GM21423 (cell line): Measurements from ENCODE around the gene GALNTL6.
"Not testable (repeated sequence)": the region's sequence is repeated elsewhere in the genome, so short reads cannot be mapped to it uniquely, and the experiment has no call there.

Experiments used
- ATAC-seq: cut with Tn5 transposase; IDR thresholded peaks from one replicate; pipeline ENCODE4 v1.9.1; 2021; ENCODE audit warnings: mild to moderate bottlenecking, moderate library complexity; ENCODE audit not compliant: unreplicated experiment

Gene GALNTL6

GRCh38 chr4:172838111-172838510 lies 1024.9 kb downstream of the GALNTL6 start:
- no peak for ATAC-seq

- ATAC-seq = no peak
These were observed 1025.7 kb downstream of the GALNTL6 start for GRCh38 chr4:172838943-172839342.

- ATAC-seq = no peak
These were observed 1029.6 kb downstream of the GALNTL6 start for GRCh38 chr4:172842779-172843178.

- no peak for ATAC-seq
These were observed 1030.0 kb downstream of the GALNTL6 start for GRCh38 chr4:172843192-172843591.

GRCh38 chr4:172844556-172844955 lies 1031.4 kb downstream of the GALNTL6 start:
- no peak for ATAC-seq

- no peak for ATAC-seq
These were observed 1032.1 kb downstream of the GALNTL6 start for GRCh38 chr4:172845281-172845680.

- ATAC-seq = no peak
These were observed 1037.6 kb downstream of the GALNTL6 start for GRCh38 chr4:172850838-172851237.

- no peak for ATAC-seq
These were observed 1038.3 kb downstream of the GALNTL6 start for GRCh38 chr4:172851534-172851933.

- no peak for ATAC-seq
These were observed 1043.8 kb downstream of the GALNTL6 start for GRCh38 chr4:172857026-172857425.

GRCh38 chr4:172858731-172859230 lies 1045.6 kb downstream of the GALNTL6 start:
- ATAC-seq = no peak

- ATAC-seq = no peak
These were observed 1051.9 kb downstream of the GALNTL6 start for GRCh38 chr4:172865103-172865502.

- ATAC-seq = no peak
These were observed 1052.4 kb downstream of the GALNTL6 start for GRCh38 chr4:172865531-172866127.

- no peak for ATAC-seq
These were observed 1053.2 kb downstream of the GALNTL6 start for GRCh38 chr4:172866421-172866820.

GRCh38 chr4:172867835-172868234 lies 1054.6 kb downstream of the GALNTL6 start:
- no peak for ATAC-seq

- ATAC-seq = no peak
These were observed 1055.1 kb downstream of the GALNTL6 start for GRCh38 chr4:172868271-172868670.

- ATAC-seq = no peak
These were observed 1056.5 kb downstream of the GALNTL6 start for GRCh38 chr4:172869621-172870268.

GRCh38 chr4:172871381-172871780 lies 1058.2 kb downstream of the GALNTL6 start:
- no peak for ATAC-seq

- ATAC-seq = no peak
These were observed 1061.7 kb downstream of the GALNTL6 start for GRCh38 chr4:172874944-172875343.

- no peak for ATAC-seq
These were observed 1063.2 kb downstream of the GALNTL6 start for GRCh38 chr4:172876394-172876793.

GRCh38 chr4:172881645-172882044 lies 1068.4 kb downstream of the GALNTL6 start:
- ATAC-seq = no peak

GRCh38 chr4:172887358-172887757 lies 1074.2 kb downstream of the GALNTL6 start:
- not testable (repeated sequence) for ATAC-seq

- ATAC-seq = no peak
These were observed 1074.8 kb downstream of the GALNTL6 start for GRCh38 chr4:172887959-172888358.

GRCh38 chr4:172892300-172892699 lies 1079.1 kb downstream of the GALNTL6 start:
- no peak for ATAC-seq
